ENCODE data around the gene PTPRN2. TPM values are rescaled to one million over a fixed set of nuclear protein-coding genes. Genes with fewer than 3 reads are reported as not detected.

Gene PTPRN2
- total RNA-seq, 1 donor from 2014 or later: 2.4 TPM

DNA sequence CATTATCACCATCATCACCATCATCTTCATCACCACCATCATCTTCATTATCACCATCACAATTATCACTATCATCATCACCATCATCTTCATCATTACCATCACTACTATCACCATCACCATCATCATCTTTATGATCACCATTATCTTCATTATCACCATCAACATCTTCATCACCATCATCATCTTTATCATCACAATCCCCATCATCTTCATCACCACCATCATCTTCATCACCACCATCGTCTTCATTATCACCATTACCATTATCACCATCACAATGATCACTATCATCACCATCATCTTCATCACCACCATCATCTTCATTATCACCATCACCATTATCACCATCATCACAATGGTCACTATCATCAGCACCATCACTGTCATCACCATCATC lies 621.1 kb downstream of the PTPRN2 start:
- Histone ChIP-seq H3K4me3 (ENCODE audit: low read depth, low read length) (no peak overlapping the region), H3K36me3 (ENCODE audit: control insufficient read depth, insufficient read depth, low read length) (no peaks in the 10 kb centered on the region), H3K27me3 (ENCODE audit: control insufficient read depth, insufficient read depth, low read length) (no peaks in the 10 kb centered on the region)
- no peak for DNase-seq (ENCODE audit: low read depth)
- TF ChIP-seq, protein P1, sequence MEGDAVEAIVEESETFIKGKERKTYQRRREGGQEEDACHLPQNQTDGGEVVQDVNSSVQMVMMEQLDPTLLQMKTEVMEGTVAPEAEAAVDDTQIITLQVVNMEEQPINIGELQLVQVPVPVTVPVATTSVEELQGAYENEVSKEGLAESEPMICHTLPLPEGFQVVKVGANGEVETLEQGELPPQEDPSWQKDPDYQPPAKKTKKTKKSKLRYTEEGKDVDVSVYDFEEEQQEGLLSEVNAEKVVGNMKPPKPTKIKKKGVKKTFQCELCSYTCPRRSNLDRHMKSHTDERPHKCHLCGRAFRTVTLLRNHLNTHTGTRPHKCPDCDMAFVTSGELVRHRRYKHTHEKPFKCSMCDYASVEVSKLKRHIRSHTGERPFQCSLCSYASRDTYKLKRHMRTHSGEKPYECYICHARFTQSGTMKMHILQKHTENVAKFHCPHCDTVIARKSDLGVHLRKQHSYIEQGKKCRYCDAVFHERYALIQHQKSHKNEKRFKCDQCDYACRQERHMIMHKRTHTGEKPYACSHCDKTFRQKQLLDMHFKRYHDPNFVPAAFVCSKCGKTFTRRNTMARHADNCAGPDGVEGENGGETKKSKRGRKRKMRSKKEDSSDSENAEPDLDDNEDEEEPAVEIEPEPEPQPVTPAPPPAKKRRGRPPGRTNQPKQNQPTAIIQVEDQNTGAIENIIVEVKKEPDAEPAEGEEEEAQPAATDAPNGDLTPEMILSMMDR (IDR thresholded peaks at IDR 0.05; ENCODE audit: insufficient read depth, low read length, poor library complexity, severe bottlenecking): no peak

DNA sequence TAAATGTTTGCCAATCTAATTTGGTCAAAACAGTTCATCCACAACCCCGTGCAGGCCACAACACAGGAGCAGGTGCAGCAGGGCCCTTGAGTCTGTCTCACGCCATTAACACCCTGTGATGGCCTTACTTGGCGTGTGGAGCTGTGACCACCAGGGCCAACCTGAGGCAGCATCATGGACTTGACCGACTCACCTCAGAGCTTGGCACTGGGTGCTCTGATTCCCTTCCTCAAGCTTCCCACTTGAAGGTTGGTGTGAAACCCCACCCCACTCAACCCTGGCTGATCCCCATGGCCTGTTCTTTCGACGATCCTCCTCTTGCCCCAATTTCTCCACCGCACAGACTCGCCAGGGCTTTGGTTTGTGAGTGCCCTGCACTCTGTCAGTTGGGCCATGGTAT lies 623.1 kb downstream of the PTPRN2 start:
- TF ChIP-seq, protein P1 (IDR thresholded peaks at IDR 0.05; ENCODE audit: insufficient read depth, low read length, poor library complexity, severe bottlenecking): no peak
- Histone ChIP-seq H3K4me3 (ENCODE audit: low read depth, low read length) (no peak overlapping the region), H3K36me3 (ENCODE audit: control insufficient read depth, insufficient read depth, low read length) (no peaks in the 10 kb centered on the region), H3K27me3 (ENCODE audit: control insufficient read depth, insufficient read depth, low read length) (no peaks in the 10 kb centered on the region)
- no peak for DNase-seq (ENCODE audit: low read depth)

DNA sequence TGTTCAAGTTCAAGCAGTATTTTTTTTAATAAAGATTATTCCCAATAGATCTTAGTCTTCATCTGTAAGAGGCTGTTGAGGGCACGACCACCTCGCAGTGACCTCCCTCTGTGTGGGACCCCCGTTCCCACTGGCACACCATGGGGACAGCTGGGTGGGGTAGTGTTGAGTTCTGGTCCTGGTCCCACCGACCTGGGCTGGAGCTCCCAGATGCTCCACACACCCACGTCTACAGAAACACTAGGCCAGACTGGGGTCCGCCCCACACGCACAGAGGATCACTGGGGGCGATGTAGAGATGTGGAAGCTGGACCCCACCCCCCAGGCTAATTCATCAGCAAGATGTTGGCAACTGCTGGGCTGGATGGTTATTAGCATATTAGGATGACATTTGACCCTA lies 623.6 kb downstream of the PTPRN2 start:
- DNase-seq (ENCODE audit: low read depth): no peak
- no peaks in the 10 kb centered on the region for H3K36me3 ChIP-seq (ENCODE audit: control insufficient read depth, insufficient read depth, low read length)
- TF ChIP-seq, protein P1 (IDR thresholded peaks at IDR 0.05; ENCODE audit: insufficient read depth, low read length, poor library complexity, severe bottlenecking): no peak
- no peaks in the 10 kb centered on the region for H3K27me3 ChIP-seq (ENCODE audit: control insufficient read depth, insufficient read depth, low read length)
- H3K4me3 ChIP-seq (ENCODE audit: low read depth, low read length): no peak overlapping the region

DNA sequence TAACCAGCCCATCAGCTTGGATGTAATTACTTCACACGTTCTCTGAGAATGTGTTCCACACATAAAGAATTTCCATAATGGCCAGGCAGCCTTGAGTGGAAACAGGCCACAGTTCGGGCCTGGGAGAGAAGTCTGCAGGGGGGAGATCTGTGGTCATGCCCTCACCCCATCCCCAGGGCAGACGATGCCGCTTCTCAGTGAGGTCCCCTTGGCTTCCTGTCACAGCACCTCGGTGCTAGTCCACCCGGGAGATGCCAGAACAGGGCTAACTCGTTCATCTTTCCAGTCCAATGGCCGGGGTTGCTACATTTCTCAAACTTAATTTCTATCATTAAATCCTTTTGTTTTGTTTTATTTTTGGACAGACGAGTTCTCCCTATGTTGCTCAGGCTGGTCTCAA lies 624.1 kb downstream of the PTPRN2 start:
- TF ChIP-seq, protein P1 (IDR thresholded peaks at IDR 0.05; ENCODE audit: insufficient read depth, low read length, poor library complexity, severe bottlenecking): no peak
- DNase-seq (ENCODE audit: low read depth): no peak
- H3K27me3 ChIP-seq (ENCODE audit: control insufficient read depth, insufficient read depth, low read length): no peaks in the 10 kb centered on the region
- no peak overlapping the region for H3K4me3 ChIP-seq (ENCODE audit: low read depth, low read length)
- no peaks in the 10 kb centered on the region for H3K36me3 ChIP-seq (ENCODE audit: control insufficient read depth, insufficient read depth, low read length)

DNA sequence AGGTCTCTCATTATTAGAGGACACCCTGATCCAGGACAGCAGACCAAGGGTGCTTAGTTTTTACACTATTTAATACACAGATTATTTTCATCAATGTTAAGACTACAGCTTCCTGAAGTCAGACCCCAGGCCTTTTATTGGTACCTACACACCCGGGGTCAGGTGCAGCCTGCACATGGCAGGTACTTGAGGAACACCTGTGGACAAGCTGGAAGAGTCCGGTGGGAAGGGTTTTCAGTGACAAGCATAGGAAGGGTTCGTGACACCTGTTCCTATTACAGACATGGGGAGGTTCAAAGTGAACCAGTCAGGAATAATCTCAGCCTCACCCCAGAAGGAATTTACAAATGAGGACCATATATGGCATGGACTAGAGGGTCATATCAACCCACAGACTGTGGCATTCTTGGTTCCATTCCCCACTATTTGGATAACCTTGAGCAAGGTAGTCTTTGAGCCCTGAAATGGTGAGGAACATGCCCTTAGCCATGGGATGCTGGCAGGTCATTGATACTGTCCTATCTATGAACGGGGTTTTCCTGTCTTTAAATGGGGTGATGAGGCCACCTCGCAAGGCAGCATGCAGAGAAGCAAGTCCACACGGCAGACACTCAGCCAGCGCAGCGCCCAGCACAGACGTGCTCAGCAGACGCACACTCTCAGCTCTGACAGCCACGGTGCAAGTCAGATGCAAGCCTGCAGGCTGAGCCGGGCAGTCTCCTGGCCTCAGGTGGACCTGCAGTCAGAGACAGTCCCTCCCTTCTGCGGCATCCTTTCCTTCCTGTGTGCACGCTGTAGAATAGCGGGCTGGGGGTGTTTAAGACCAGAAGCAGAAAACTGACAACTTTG lies 624.9 kb downstream of the PTPRN2 start:
- H3K4me3 ChIP-seq (ENCODE audit: low read depth, low read length): no peak overlapping the region
- no peaks in the 10 kb centered on the region for H3K36me3 ChIP-seq (ENCODE audit: control insufficient read depth, insufficient read depth, low read length)
- H3K27me3 ChIP-seq (ENCODE audit: control insufficient read depth, insufficient read depth, low read length): no peaks in the 10 kb centered on the region
- TF ChIP-seq, protein P1 (IDR thresholded peaks at IDR 0.05; ENCODE audit: insufficient read depth, low read length, poor library complexity, severe bottlenecking): no peak
- DNase-seq (ENCODE audit: low read depth): no peak

Data from kidney epithelial cell (primary cell).